GM21381 (cell line): ENCODE measurements around the gene AGPAT4.

ENCODE experiments used
- ATAC-seq: cut with Tn5 transposase; IDR thresholded peaks from one replicate; pipeline ENCODE4 v1.9.1; 2021; ENCODE audit warnings: mild to moderate bottlenecking, moderate library complexity; ENCODE audit not compliant: unreplicated experiment

Gene AGPAT4

DNA sequence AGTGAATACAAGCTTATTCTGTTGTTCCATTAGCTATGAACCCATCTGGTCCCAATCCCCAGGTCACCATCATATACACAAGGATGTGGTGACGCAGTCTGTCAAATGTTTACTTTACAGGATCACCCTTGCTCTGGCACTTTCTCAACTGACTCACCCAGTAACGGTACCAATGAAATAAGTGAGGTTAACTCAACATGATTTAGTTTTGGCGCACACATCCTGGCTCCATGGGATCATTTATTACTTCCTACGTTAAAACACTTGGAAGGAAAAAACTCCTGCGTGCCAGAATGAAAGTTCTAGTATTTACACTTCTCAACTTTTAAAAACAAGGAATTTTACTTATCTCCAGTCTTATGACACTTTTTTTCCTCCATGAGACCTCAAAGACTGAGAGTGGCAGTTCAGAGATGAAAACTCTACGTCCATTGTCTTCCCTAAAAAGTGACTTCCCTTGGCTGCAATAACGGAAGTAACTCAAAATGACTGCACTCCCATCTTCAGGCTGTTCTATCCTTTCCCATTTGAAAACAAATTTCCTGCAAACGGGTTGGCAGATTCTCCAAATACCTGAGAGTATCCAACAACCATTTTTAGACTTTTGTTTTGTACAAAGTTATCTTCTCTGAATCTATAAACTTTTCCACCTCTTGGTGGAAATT lies 15.9 kb downstream of the AGPAT4 start:
- no peak for ATAC-seq

DNA sequence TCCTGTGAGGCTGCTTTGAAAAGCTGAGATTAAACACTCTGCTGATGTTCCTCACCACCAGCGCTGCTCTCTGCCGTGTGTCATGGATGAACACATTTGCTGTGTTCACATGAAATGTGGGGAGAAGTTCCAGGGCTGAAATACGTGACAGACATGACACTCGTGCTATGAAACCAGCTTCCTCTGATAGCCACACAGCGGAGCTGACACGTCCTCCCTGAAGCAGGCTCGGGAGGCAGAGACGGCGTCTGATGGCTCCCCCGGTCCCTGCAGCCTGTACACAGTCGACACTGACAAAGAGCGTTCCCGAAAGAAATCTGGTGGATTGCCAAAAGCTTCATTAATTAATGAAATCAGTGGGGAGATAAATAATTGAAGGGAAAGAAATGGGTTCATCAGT lies 17.5 kb downstream of the AGPAT4 start:
- ATAC-seq = no peak

DNA sequence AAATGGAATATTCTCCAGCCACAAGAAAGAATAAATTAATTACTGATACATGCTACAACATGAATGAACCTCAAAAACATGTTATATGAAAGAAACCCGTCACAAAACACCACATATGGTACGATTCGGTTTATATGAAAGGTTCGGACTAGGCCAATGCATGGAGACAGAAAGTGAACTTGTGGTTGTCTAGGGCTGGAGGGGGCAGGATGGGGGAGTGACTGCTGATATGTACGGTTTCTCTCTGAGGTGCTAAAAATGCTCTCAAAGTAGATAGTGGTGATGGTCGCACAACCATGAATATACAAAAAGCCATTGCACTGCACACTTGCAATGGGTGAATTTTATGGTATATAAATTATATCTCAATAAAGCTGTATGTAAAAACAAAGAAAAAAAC lies 18.3 kb downstream of the AGPAT4 start:
- no peak for ATAC-seq

DNA sequence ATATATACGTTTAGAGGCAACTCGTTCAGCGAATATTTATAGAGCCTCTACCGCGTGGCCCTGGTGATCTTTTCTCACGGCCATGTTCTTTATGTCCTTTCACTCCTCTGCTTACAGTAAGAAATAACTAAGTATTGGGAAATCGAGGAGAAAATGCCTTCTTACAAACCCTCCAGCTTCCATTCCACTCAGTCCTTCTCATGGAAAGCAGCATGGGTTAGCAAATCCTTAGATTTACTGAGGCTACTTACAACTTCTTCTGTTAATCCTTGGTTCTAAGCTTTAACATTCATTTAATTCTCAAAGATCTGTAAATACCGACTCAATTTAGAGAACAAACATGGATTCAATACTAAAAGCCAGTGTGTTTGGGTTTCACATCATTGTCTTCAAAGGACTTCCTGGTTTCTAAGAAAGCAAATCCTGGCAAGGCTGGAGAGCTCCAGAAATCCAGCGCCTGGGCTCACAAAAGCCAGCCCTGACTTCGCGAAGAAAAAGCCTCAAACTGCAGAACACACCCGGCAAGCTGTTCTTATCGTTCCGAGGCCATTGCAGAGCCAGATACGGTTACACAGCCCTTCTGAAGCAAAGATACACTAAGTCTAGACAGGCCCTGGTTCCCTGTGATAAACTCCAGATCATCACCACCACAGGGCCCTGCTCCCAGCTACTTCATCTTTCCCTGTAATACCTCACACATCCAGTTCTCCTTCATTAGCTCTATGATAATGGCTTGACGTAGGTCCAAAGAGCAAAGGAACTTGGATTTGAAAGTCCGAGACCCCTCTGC lies 19.2 kb downstream of the AGPAT4 start:
- ATAC-seq = no peak

DNA sequence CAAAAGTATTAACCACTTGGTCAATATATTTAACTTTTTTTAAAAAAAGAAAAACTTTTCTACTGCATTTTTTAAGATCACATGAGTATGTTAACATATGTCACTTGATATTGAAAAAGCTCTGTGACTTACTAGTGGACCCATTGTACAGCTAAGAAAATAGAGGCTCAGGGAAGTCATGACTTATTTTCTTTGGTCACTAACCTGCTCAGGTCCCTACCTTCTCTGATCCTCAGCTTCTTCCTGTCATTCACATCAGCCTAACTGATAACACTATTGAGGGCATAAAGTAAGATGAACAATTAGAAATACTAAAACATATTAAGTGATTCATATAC lies 19.8 kb downstream of the AGPAT4 start:
- ATAC-seq = no peak

DNA sequence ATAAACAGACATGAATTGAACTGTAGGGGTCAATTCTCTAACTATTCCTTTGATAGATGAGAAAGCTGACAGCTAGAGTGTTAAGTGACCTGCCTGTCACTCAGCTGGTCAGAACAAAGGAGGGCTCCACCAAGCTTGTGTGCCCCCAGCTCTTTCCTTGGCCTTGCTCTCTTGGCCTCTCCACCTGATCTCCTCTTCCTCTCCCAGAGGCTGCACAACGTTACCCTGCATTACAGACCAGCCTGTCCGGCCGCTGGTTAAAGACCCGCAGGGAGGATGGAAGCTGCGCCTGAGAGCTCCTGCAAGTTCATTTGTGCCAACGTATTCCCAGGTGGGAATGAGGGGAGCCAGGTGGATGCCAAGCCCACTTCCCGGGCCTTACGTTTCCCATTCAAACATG lies 22.5 kb downstream of the AGPAT4 start:
- ATAC-seq = no peak

DNA sequence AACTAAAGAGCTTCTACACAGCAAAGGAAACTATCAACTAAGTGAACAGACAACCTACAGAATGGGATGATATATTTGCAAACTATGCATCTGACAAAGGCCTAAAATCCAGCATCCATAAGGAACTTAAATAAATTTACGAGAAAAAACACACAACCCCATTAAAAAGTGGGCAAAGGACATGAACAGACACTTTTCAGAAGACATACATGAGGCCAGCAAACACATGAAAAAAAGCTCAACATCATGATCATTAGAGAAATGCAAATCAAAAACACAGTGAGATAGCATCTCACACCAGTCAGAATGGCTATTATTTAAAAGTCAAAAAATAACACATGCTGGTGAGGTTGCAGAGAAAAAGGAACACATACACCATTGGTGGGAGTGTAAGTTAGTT lies 24.5 kb downstream of the AGPAT4 start:
- no peak for ATAC-seq

DNA sequence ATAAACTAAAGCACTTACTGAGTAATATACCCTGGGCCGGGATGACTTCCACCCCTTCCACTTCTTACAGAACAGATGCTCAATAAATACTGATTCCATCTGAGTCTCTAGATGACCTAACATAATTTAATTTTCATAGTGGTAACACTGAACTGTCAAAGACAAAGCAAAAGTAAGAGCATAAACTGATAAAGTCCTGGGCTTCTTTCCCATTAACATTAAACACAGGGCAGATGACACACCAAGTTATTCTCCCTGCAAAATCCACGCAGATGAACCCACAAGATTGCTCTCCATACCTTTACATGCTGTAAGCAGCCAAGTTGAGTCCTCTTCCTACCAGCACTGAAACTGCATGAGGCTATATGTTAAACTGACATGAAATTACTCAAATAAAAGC lies 27.1 kb downstream of the AGPAT4 start:
- no peak for ATAC-seq

DNA sequence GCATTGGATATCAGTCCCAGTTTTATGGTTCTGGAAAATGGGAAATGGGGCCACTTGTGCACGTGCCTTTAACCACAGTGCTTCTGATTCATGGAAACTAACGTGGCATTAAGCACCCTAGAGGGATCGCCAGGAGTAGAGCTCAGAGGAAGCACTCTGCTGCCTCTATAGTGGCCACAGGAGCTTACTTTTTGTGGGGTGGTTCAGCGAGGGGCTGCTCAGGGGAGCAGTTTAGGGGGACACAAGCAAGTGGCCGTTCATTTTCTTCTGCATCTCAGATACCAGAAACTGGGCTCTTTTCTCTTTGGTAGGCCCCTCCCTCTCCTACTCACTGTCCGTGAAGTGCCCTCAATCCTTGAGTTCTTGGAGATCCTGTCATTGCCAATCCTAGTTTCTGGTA lies 28.5 kb downstream of the AGPAT4 start:
- no peak for ATAC-seq

DNA sequence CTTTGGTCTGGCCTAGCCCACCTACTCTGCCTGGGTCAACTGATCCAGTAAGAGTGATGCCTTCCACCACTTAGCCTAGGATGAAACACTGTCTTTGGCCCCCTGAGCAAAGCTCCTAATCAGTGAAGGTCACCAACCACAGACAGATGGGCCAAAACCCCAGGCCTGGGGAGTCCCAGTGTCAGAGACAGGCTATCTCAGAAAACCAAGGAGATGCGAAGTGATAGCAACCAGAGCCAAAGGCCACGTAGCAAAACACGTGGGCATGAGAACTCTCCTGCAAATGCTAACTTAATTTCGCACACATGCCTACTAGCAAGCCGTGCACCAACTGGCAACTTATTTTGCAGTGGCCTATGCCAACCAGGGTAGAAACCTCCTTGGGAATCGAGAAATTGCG lies 29.1 kb downstream of the AGPAT4 start:
- ATAC-seq = no peak

DNA sequence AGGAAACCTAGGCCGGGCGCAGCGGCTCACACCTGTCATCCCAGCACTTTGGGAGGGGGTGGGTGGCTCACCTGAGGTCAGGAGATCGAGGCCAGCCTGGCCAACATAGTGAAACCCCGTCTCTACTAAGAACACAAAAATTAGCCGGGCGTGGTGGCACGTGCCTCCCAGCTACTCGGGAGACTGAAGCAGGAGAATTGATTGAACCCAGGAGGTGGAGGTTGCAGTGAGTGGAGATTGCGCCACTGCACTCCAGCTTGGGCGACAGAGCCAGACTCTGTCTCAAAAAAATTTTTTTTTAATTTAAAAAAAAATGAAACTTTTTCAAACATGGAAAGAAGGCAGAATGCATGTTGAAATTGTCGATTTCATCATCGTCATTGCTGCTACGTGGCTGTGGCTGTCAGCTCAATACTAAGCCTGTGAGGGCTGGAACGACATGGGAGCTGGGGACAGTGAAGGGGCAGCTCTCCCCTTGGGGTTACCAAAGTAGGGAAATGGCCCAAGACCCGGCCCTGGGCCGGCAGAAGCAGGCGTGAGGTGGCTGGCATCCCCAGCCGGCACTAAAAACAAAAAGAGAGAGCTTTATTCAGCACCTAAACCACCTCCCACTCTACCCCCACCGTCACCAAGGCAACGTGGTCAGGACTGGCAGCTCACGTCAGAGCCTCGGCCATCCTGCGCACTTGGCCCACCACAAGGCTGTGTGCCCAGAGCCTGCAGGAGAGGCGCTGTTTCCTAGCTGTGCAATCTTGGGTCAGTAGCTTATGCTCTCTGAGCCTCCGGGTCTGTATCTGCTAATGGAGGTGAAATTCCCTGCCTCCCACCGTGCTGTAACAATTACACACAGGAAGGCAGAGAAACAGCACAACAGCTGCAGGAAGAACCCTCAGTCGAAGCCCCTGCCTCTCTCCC lies 30.8 kb downstream of the AGPAT4 start:
- ATAC-seq = no peak

DNA sequence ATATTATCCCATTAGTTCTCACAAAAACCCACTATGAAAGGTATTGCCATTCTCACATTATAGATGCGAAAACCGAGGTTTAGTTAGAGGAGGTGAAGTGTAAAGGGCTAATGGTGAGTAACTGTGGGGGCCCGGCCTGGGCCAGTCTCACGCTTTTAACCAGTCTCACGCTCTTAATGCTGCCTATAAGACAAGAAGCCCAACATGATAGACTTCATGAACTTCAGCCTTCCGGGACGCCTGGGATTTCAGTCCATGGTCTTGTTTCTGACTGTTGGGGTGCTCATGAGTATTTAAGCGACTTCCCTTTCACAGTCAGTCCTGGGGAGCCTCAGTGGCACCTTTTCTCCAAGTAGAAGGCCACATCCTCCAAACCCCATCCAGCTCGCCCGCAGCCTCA lies 31.7 kb downstream of the AGPAT4 start:
- ATAC-seq = no peak

DNA sequence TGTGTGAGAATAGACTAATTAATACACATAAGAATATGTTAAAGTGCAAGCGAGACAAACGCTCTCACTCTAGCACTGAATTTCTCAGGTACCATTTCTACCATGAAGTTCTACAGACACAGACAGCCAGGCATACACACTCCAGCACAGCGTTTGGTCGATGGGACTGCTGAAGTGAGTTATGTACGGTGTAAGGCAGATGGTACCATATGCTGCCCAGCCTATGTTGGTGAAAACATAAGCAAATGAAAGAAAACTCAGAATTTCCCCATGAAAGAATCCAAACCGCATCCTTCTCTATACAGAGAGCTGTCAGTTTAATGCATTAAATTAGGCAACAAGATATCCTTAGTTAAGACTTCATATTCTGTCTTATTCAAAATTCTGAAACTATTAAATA lies 34.9 kb downstream of the AGPAT4 start:
- ATAC-seq = no peak

DNA sequence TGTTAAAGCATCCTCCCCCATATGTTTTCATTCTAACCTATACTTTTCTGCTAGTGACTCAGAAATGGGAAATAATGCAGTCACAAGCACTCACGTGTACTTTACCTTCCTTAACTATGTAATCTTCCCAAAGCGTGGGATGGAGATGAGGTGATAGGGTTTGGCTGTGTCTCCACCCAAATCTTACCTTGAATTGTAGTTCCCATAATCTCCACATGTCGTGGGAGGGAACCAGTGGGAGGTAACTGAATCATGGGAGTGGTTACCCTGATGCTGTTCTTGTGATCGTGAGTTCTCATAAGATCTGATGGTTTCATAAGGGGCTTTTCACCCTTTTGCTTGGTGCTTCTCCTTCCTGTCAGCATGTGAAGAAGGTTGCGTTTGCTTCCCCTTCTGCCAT lies 35.4 kb downstream of the AGPAT4 start:
- no peak for ATAC-seq

DNA sequence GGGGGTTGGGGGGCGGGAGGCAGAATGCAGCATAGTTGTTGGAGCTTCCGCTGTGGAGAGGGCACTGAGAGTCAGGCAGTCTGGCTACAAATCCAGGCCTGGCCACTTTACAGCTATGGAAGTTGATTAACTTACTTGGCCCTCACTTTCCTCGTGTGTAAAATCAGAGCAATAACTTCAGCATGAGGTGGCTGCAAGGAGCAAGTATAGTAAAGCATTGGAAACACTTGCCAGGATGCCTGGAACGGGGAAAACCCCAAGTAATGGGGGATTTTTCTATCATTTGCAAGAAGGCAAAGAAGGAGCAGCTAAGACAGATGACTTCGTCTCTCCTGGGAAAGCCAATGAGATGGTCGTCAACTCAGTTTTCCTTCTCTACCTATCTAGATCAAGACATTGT lies 35.8 kb downstream of the AGPAT4 start:
- ATAC-seq = no peak

DNA sequence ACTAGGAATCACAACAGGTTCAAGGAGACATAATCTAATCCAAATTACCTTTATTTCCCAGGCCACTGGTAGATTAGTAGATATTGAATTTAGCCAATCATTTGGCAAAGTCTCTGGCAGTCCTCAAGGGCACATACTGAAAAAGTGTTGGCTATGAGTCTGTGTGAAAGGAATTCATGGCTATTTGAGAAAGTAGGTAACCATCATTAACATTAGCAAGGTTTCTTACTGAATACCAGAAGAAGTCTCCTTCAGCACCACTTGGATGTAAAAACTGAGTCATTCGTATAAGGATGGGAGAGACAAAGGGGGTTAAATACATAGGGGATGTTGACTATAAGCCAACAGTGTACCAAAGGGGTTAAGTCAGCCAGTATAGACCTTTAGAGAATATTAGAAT lies 36.7 kb downstream of the AGPAT4 start:
- no peak for ATAC-seq

DNA sequence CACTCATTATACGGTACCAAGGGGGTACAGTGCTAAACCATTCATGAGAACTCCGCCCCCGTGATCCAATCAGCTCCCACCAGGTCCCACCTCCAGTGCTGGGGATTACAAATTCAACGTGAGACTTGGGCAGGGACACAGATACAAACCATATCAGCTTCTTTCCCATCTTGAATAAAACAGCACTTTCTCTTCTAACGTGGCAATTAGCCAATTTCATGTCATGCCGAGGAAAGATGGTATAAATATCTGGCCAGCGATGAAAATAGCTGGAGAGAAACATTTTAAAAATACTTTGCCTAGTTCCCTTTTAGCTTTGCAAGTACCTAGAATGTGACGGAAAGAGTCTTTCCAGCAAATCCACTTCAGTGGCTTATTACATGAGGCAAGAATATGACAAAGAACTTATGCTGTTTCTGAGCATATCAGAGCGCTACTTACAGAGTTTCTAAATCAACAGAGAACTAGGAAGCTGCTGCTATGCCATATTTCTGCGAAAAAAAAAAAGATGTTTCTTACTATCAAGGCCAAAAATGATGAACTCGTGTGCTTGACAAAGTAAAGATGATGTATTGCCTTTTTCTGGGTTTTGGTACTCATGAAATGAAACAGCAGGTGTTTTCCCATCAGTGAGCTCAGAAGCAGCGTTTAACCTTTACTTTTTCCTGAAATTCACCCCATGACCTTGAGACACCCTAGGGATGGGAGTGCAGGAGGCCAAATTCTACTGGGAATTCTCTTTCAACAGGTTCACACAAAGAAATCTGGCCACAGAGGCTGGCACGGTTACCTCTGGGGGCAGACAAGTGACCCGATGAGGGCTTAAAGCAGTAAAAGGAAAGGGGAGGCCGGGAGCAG lies 37.9 kb downstream of the AGPAT4 start:
- peak; percentile 51 for ATAC-seq

DNA sequence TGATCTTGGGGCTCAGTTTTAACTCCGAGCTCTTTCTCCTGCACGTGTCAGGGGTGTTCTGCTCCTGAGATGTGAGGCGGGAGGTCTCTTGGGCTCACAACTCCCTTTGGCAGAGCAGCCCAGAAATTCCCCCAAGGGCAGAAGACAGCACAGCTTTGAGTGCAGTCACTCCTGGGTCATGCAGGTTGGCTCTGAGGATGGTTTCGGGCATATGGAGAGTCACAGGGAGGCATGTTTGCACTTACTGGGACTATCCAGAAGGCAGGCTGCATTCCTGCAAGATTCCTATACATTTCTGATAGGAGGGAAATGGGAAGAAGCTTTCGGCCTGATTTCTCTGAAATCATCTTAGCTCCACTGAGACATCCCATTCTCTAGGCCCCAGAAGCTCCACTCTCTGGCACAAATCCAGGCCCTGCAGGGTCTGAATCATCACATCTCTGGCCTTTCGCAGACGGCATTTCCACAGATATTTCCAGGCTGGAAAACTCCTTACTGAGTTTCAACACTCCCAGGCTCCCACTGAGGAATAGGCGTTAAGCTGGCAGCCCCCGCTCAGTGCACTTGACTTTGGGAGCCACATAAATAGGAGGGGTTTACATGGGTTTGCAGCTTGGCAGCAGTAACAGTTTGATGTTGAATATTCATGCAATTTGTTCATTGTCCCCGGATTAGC lies 39.7 kb downstream of the AGPAT4 start:
- no peak for ATAC-seq

DNA sequence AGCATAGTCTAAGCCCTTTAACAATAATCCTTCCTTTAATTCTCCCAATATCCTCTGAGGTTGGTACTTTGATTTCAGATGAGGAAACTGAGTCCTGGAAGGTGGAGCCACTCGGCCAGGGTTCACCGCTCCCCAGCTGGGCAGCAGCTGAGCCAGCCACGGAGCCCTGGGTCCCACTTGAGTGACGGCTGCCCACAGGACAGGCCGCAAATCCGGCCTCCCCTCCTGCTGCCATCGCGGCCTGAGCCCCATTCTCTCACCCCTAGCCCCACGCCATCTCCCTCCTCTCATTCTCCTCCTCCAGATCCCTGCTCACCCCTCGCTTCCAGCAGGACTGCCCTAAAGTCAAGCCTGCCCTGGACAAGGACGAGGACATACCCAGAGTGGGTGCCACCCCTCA lies 41.4 kb downstream of the AGPAT4 start:
- no peak for ATAC-seq

DNA sequence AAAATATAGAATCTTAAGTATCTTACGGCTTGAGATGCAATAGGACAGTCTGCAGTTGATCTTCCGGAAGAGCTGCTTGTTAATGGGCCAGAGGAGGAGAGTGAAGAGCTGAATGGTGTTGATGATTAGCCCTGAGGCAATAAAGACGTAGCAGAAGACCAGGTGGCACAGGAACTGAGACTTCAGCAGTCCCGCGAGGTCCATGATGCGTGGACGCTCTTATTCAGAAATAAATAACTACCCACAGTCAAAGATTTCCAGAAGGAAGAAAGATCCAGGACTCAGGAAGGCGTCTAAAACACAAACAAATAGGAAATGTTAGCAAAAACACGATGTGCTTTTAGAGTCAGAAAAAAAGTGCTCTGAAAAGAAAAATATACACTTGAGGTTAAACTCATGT lies 41.9 kb downstream of the AGPAT4 start:
- no peak for ATAC-seq
